ENCODE results near the gene MID1.

GRCh38 chrX:10656214-10656613, 35.8 kb upstream of the MID1 start:
- TF ChIP-seq CTCF (IDR thresholded peaks at IDR 0.05) (no peak), TCF7L2 (IDR thresholded peaks at IDR 0.05; ENCODE audit: low read depth, low read length) (no peak), POLR2AphosphoS5 (IDR thresholded peaks at IDR 0.05; ENCODE audit: low read depth, low read length) (no peak), REST (IDR thresholded peaks at IDR 0.05; ENCODE audit: insufficient read depth in 1 of 2, low read depth in 2 of 2, low read length in 1 of 2) (no peak), SIN3A (IDR thresholded peaks at IDR 0.05; ENCODE audit: borderline replicate concordance, insufficient read depth, low read depth, low read length) (no peak)
